NCI-H2196 treated with DMSO at 0.1 percent for 48 hours (cell line): Measurements from ENCODE around the gene PLXNA4.

Experiments used
- DNase-seq: peaks from one replicate; lab custom pipeline; 2025; ENCODE audit not compliant: unreplicated experiment; lab: John Stamatoyannopoulos, UW

PLXNA4 gene

DNA sequence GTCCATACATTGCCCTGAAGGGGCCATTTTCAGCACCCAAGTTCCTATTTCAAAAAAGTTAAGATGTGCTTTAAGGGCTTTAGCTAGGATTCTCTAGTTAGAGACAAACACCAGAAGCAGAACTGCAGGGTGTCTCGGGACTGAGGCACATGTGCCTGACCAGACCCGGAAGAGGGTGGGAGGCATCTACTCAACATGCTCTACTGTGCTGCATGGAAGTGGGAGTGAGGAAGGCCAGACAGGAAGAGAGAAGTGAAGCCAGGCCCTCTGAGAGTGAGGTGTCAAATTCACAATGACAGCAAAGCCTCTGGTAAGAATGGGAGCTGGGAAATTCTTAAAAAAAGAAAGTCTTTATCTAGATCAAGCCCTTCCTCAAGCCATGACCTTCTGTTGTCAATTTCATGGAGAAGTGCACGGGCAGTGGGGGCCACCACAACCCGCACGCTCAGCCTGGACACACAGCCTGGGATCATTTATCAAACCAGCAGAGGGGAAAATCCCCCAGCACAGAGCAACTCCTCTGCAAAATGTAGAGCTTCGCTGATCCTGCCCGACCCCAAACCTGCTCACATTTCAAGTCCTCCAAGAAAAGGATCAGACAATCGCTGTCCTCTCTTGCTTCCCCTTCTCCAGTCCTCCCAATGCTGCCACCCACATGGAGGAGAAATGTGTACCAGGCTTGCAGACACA lies 38.7 kb downstream of the PLXNA4 start:
- no peak for DNase-seq

DNA sequence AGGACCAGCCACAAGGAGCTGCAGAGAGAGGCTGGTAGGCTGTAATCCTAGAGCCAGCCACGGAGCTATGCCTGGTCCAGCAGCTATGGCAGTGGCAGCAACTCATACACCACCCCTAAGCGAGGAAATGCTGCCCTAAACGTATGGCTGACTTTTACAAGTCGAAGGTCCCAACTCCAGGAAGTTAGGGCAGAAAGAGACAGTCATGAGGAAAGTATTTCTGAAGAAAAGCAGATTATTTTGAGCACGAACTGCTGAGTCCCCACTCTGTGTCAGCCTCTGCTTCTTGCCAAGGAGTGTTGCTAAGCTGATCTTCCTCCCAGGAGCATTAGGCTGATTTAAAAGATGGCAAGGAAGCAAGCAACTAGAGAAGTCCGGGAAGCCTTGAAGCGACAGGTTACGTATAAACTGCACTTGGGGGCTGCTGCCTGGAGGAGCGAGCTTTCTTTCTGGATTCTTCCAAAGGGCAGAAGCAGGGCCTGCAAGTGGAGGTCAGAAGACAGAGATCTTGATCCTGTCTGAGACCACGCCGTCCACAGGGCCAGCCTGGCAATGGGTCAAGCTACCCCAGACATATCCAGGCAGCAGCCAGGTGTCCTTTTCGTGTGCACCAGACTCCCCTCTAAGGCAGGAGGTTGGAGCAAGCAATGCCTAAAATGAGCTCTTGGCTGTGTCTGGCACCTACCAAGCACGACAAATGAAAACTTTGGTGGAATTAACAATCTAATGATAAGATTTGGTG lies 39.4 kb downstream of the PLXNA4 start:
- DNase-seq, result no peak

DNA sequence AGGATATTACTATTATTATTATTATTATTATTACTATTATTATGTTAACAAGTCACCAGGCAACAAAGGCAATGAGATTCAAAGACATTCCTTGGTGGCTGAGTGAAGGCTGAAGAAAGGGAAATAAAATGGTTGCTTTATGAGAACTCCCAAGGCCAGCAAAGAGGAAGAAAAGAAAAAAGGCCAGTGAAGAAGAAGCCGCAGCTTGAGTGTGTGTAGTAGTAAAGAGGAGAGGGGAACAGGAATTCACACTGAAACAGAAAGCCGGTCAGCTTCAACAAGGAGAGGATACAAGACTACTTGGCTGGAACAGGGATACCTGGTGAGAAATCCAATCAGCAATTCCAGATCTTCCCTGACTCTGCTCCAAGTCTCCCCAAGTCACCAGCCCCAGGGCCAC lies 42.4 kb downstream of the PLXNA4 start:
- DNase-seq, result no peak

DNA sequence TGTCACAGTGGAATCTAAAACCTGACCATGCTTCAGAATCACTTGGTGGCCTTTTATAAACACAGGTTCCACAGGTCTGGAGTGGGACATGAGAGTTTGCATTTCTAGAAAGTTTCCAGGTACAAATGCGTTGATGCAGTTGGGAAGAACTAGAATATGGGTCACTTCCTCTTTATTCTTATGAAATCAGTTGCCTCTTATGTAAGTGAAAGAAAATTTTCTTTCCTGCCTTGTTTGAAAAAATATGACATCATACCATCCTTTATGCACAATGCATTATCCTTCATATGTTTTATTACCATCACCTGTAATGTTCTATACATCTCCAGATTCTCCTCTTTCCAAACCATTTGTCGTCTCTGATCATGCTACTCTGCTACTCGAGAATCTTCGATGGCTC lies 44.0 kb downstream of the PLXNA4 start:
- DNase-seq, result no peak

DNA sequence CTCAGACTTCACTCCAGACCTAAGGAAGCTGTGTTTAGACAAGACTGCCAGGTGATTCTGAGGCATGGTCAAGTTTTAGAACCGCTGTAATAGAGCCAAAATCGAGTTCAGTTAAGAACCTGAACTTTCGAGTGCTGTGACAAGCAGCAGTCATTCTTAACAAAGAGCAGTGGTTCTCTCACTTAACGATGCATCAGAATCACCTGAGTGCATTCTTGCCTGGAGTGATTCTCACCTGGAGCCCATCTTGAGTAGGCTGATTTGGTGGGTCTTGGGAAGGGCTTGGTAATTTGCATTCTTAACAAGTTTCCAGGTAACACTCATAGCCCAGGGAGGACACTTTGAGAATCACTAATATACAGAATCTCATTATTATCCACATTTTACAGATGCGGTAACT lies 44.7 kb downstream of the PLXNA4 start:
- DNase-seq, result no peak

DNA sequence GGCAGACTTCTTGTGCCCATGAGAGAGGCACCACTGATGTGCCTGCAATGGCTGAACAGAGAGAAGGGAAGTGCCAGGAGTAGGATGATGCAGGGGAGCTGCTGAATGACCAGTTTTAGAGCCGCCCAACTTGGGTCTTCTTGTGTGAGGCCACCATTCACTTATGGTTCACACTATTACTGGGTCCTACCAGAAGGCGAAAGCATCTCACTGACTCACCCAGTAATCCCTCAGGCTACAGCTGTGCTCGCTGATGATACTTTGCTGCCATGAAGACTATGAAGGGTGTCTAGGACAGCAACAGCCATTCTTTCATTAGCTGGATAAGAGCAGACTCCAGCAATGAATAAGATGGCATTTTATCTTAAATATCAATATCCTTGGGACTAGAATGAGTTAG lies 47.6 kb downstream of the PLXNA4 start:
- no peak for DNase-seq

DNA sequence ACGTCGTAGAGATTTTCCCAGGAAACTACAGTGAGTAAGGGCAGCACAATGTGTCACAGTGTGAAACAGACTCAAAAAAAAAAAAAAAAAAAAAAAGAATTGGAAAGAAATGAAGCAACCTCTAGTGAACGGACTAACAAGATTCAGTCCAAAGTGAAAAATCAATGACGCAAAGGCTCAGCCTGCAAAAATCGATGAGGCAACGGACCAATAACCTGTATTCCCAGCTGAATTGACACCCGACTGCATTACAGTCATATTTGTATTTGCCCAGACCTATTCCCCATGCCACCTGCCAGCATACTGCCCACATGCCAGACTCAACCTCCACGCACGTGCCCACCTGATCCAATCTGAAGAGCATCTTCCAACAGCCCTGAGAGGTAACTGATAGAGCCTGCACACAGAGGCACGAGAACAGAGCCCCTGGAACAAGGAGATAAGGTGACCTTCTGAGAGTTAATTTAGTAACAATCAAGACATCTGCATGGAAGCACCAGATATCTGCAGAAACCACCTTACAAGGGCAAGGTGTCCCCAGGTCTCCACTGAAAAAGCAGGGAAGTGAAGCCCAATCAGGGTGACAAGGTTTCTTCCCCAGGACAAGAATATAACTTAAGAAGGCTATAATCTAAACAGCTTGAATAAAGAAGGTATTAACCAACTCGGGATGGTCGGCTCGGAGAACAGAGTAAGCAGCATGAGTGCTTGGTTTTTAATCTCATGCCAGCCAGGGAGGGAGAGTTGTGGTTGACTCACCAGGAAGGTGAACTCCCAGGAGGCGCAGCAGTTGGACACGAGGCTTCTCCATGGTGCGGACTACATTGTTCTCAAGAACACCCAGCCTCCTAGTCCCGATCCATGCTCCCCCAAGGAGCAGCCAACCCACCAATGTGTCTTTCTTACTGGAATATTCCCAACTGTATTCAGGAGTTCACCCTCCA lies 48.5 kb downstream of the PLXNA4 start:
- DNase-seq, result no peak

DNA sequence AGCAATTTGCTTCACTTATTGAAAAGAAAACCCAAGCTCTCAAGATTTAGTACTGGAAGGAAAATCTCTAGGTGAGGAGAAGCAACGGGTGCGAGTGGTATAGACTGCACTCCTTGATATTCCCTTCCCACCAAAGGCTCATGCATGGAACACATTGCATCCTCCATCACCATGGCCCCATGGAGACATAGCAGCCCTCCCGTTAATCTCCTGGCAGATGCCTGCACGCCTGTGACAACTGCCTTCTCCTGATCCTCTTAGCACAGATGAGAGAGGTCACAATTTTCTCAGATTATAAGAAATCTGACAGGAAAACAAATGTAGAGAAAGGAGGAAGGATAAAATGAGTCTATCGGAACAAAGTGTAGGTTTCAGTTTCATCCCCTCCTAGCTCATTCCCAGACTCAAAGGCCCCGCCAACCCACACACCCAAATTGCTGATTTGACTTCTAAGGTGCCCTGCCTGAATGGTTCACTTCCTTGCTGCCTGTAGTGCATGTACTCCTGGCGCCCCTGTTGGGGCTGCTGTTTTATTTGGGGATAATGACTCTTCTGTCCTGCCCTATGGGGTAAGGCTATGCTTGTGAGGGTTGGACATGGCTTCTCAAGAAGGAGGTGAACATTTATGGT lies 50.0 kb downstream of the PLXNA4 start:
- DNase-seq, result no peak

DNA sequence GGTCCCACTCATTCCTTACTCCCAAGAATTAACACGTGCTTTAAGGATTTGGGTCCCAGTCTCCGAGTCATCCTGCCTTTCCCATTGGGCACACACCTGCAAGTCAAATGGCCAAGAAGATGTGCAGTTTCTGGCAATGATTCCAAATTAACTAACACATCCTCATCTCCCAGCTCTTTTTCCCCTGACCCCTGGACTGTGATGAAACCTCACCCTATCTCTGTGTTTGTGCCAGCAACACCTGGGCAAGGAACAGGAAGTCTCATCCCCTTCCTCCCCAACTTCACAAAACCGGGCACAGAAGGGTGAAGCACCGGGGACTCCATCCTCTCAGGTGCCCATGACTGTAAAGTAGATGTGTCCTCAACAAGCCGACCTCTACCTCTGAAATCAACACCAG lies 54.8 kb downstream of the PLXNA4 start:
- no peak for DNase-seq

DNA sequence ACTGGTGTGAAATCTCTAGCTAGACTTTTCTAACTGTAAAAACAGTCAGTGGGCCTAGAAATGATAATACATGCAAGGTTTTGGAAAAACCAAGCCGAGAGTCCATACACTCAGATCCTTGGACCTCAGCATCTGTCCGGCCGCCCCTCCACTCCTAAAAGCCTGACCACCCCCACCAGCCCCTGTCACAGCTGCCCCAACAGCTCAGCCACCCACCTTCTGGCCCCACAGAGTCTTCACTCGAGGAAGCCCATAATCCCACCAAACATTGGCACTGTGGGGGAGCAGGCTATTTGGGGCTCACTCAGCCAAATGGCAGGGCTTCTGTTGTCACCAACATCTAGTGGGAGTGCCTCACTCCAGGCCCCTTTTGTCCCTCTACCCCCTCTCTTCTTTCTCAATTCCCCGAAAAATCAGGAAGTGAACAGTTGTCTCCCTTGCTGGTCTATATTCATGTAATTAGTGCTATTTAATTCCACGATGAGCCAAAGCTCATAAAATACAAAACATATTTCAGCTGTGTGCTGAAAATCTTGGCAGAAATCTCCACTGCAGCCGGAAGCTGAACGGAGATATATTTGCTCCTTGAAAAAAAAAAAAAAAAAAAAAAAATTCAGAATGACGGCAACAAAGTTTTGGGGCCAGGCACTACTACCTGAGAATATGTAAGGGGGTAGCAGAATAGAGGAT lies 55.5 kb downstream of the PLXNA4 start:
- no peak for DNase-seq

DNA sequence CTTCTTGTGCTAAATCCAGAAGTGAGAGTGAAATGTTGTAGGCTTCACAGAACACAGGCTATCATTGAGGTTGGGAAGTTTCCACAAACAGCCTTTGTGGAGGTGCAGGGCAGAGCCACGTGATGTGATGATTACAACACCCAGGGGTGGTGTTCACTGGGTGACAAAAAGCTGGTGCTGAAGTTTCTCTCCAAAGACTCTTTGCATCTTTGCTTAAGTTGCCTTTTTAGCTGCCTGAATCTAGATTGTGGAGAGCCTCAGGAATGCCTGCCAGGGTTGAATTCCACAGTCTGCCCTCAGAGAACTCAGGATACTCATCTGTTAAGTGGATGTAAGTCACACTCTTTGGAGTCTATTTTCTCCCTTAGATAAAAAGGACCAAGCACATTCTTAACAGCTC lies 56.3 kb downstream of the PLXNA4 start:
- DNase-seq, result no peak

DNA sequence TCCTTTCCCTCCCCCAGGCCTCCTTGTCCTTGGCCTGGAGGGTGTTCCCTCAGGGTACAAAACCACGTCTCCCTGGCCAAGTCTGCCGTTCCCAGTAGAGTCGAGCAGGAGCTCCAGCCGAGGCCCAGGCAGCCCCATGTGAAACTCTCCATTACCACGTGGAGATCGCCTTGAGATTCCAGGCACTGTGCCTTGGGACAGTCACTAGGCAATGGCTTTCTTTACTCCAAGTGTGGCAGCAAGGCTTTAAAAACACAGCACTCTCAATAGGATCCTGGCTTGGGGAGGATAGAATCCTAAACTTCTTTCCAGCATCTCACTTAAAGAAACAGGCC lies 57.5 kb downstream of the PLXNA4 start:
- DNase-seq, result no peak

DNA sequence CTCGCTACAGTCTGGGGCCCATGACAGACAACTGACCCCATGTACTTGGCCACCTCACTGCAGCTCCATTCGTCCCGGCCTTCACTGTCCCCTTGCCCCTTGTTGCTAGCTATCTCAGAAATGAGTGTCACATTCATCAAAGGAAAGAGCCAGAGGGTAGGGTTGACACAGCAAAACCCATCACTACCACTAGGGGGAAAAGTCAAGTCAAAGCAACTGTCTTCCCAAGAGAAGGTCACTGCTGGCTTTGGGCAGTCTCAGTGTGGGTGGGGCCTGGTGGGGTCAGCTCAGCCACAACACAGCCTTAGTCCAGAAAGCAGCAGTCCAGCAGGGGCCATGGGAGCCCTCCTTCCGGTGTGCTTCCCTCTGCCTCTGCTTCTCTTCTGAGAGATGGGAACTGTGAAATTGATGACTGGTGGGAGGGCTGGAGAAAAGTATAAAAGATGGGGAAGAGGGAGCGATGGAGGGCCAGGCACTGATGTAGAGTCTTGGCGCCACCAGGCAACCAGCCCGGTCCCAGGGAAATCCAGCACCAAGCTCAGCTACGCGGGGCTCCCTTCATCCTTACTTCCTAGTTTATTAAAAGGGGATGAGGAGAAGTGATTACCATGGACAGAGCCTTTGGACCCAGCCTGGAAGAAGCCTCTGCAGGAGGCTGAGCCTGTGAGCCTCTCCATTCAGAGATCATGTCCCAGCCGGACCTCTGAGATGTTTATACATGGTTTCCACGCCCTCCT lies 58.0 kb downstream of the PLXNA4 start:
- DNase-seq, result no peak

DNA sequence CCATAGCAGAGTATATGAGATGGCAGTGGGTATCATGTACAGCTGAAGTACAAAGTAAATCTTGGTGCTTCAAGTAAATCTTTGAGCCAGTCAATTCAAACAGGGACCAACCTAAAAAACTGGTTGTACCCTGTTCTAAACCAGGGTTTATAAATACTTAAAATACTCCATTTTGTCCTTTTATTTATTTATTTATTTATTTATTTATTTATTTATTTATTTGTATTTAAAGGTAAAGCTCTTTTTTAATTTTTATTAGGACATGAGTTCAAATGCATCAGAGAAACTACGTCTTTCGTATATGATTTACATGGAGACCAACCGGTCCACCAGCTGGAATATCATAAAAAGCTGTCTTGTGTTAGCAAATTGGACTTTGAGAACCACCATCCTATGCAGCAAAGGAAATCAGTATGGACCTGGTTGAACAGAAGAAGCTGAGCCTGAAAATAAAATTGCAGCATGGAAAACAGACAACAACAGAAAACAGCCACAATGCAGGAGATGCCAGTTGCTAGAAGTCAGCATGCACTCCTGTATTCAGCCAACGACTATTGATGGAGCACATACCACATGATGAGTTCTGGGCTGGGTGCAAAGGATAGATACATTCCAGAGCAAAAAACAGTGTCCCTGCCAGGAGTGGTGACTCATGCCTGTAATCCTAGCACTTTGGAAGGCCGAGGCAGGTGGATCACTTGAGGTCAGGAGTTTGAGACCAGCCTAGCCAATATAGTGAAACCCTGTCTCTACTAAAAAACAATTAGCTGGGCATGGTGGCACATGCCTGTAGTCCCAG lies 60.0 kb downstream of the PLXNA4 start:
- no peak for DNase-seq

DNA sequence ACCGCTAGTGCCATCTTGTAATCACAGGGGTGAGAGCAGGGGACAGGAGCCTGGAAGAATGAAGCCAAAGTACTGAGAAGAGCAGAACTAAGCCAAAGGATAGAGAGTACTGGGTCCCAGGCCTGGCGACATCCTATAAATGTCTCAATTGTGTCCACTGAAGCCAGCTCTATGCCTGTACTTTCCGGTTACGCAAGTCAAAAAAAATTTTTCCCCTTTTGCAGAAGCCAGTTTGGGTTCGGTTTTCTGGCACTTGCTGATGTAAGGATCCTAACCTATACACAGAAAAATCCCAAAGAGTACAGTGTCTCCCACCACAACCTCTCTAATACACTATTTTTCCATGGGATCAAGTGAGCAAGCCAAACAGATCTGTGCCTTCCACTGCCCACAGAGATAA lies 61.1 kb downstream of the PLXNA4 start:
- no peak for DNase-seq

DNA sequence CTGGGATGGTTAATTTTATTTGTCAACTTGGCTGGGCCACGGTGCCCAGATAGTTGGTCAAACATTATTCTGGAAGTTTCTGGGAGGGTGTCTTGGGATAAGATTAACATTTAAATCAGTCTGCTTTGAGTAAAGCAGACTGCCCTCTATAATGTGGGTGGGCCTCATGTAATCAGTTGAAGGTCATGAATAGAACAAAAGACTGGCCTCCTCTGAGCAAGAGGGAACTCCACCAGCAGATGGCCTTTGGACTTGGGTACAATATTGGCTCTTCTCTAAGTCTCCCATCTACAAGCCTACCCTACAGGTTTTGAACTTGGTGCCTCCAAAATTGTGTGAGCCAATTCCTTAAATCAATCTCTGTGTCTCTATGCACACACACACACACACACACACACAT lies 61.8 kb downstream of the PLXNA4 start:
- no peak for DNase-seq

DNA sequence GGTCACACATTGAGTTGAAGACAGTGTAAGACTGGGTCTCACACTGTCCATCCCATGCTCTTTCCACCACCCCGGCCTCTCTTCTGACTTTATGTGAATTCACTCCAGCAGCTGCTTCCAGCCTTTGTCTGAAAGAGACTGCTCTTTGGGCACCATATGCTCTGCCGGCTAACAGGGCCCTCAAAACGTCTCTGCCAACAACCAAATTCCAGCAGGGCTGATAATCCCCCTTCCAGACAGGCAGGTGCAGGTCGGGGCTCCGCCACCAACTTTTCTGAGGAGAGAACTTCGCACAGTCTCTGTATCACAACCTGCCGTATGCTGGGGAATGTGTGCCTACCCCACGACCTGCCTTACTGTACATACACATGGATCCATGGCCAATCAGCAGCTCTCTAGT lies 64.3 kb downstream of the PLXNA4 start:
- DNase-seq, result no peak

DNA sequence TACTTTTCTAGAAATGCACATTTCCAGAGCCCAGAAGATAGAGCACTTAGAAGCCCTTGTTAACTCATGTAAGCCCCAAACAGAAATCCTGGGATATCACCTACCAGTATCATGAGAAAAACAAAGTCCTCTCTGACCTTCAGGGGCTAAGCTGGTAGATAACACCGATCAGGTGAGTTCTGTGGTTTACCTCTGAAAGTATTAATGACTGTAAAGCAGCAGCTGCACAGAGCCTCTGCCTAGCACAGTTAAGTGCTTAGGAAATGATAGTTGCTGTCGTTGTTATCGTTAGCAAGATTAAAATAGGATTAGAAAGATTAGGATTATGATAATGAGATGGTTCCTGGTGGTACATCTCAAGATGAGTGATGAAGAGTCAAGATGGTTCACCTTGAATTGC lies 64.9 kb downstream of the PLXNA4 start:
- no peak for DNase-seq

DNA sequence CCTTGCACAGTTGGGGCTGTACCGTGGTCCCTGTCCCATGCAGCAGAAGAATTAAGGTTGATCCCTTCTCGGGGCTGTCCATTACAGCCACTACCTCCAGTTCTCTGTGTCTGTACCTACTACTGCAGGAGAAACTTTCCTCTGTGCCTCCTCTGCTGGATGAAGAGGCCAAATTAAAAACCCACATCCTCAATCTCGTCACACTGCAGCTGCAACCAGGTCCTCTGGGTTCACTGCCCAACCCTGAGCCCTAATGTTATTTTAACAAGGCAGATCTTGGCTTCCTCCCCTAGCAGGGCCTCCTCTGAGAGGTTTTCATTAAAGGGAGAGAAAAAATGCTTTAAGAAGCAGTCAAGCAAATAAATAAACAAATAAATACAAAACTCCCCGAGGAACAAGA lies 66.6 kb downstream of the PLXNA4 start:
- DNase-seq, result no peak
